ENCODE results near the gene UBE3C.

GRCh38 chr7:157301610-157302120 lies 162.9 kb downstream of the UBE3C start:
- TF ChIP-seq CTCF (IDR thresholded peaks at IDR 0.05 in 8 of 11, conservative IDR thresholded peaks at IDR 0.05 in 3 of 11): no peak
- TF ChIP-seq POLR2A (IDR thresholded peaks at IDR 0.05): no peak
- TF ChIP-seq POLR2AphosphoS5 (IDR thresholded peaks at IDR 0.05): no peak

Data from spleen (tissue), 7 donors.